DMS153 treated with DMSO at 0.1 percent for 48 hours (cell line): ENCODE data around the gene PIK3R5.
"Not testable (repeated sequence)": the region's sequence is repeated elsewhere in the genome, so short reads cannot be mapped to it uniquely, and the experiment has no call there.

ENCODE experiments used
- DNase-seq: peaks from one replicate; lab custom pipeline; 2025; ENCODE audit not compliant: unreplicated experiment; lab: John Stamatoyannopoulos, UW

PIK3R5 gene

GRCh38 chr17:8985054-8985701 is 19.7 kb upstream of the PIK3R5 start:
- DNase-seq = no peak

DNA sequence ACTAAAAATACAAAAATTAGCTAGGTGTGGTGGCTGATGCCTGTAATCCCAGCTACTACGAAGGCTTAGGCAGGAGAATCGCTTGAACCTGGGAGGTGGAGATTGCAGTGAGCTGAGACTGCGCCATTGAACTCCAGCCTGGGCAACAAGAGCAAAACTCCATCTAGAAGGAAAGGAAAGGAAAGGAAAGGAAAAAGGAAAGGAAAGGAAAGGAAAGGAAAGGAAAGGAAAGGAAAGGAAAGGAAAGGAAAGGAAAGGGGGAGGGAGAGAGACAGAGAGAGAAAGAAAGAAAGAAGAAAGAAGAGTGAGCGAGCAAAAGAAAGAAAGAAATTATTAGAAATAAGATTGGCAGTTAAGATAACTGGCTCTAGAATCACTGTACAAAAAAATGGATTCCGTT is 18.7 kb upstream of the PIK3R5 start:
- not testable (repeated sequence) for DNase-seq

DNA sequence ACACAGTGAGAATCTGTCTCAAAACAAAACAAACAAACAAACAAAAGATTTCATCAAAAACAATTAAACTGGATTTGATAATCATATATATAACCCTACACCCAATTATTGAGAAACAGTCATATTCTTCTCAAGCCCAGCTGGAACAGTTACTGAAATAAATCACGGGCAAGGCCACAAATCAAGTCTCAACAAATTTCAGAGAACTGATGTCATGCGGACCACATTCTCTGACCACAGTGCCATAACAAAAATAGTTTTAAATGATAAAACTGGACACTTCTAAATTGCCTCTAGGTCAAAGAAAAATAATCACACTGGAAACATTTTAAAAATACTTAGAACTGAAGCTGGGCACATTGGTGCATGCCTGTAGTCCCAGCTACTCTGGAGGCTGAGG is 15.9 kb upstream of the PIK3R5 start:
- DNase-seq = no peak

DNA sequence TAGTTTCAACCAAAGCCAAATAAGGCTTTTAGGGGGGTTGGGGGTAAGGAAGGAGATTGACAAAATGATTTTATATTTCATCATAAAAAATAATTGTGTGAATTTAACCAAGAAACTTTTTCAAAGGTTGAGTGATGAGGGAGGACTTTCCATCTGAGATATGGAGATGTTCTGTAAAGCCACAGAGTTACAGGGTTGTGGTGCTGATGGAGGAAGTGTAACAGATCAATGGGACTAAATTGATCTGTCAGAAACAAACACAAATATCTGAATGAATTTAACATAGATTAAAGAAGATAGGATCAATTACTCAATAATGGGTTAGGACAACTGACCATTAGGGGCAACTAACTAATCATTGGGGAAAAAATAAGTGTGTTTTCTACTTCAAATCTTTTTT is 14.2 kb upstream of the PIK3R5 start:
- DNase-seq = no peak

- DNase-seq = no peak
These were observed 11.1 kb upstream of the PIK3R5 start for GRCh38 chr17:8976638-8977037.

DNA sequence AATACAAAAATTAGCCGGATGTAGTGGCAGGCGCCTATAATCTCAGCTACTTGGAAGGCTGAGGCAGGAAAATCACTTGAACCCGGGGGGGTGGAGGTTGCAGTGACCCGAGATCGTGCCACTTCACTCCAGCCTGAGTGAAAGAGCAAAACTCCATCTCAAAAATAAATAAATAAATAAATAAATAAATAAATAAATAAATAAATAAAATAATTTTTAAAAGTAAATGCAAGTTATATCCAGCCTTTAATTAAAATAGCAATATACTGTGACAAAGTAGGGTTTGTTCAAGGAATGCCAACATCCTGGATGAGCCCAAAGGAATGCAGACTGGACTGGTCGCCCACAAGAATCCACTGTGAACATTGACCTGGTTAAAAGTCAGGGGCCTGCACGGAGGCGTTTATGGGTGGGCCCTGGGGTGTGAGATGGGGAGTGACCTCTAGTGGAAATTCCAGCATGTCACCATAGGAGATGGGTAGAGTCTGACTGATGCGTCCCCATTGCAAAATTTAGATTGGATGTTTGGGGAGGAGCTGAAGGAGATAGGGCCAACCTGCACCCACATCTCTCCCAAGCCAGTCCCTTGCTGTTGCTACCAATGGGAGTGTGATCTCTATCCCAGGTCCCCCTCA is 9.7 kb upstream of the PIK3R5 start:
- no peak for DNase-seq

- no peak for DNase-seq
These were observed 4.4 kb upstream of the PIK3R5 start for GRCh38 chr17:8969901-8970300.

DNA sequence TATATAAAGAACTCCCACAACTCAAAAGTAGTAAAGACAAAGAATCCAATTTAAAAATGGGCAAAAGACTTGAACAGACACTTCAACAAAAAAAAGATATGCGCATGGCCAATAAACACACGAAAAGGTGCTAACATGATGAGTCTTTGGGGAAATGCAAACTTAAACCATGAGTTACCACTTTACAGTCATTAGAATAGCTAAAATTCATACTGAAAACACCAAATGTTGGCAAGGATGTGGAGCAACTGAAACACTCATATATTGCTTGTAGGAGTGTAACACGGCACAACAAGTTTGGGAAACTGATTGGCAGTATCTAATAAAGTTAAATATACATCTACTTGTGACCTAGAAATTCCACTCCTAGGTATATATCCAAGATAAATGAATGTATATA is 3.0 kb upstream of the PIK3R5 start:
- DNase-seq = no peak

DNA sequence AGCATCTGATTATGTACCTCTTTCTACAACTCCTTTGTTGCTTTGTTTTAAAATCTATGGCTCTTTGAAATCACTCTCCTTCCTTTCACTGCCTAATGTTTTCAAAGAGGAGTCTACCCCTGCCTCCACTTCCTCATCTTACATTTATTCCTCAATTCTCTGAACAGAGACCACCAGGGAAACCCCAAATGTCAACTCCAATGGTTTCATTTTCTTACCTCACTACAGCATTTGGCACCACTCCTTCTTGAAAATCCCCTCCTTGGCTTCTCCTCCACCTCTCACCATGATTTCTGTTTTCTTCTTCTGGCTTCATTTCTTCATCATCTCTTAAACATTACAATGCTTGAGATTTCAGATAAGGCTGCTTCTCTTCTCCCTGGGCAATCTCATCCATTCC is 2.4 kb upstream of the PIK3R5 start:
- DNase-seq = no peak

DNA sequence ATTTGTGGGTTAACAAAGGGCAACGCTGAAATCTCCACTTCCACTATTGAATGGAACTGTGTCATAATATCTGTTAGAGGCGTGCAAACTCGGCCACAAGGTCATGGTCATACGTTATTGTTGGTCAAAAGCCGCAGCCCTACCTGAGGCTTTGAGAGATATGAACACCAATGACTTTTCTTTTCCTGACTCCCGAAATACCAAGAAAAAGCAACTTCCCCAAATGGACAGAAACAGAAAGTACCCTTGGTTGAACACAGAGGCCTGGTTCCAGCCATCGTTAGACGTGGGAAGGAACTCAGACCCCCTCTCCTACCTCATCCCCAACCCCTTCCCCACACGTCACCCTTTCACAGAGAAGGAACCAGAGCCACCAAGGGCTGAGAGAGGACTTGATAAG is 1.4 kb upstream of the PIK3R5 start:
- no peak for DNase-seq

DNA sequence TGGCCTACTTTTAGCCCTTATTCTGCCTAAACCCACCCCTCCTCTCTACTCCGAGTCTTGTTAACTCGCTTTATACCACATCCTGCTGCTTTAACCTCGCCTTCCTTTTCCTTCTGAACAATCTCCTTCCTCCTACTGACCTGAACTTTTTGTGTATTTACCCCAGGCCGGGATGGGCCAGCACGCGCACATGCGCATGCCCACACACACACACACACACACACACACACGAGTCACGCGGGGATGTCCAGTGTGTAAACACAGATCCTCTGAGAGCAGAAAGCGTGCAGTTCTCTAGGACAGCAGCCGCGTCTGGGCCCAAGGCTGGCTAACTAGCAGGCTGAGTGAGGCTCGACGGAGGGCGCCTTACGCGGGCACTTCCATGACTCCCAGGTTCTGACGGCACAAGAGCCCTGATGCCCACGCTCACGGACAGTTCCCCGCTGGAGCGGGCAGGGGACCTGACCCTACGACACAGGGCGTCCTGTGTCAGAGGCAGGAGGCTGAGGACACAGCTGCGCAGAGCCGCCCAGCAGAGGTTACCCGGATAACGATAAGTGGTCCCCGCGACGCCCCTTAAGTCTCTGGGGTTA is 610 bp downstream of the PIK3R5 start:
- DNase-seq = no peak

GRCh38 chr17:8963647-8964258 is 1.8 kb downstream of the PIK3R5 start:
- DNase-seq = no peak

DNA sequence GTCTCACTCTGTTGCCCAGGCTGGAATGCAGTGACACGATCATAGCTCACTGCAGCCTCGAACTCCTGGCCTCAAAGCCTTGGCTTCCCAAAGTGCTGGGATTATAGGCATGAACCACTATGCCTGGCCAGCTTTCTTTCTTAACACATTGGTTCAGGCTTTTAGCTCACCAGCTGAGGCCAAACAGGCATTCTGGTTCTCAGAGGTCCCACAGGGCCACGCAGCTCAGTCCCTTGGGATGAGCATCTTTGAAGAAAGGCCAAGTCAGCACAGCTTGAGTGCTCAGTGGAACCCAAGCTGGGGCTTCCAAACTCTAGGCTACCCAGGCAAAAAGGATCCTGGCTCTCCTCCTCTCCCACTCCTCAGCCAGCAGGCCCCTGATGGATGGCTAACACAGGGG is 2.5 kb downstream of the PIK3R5 start:
- DNase-seq = no peak

DNA sequence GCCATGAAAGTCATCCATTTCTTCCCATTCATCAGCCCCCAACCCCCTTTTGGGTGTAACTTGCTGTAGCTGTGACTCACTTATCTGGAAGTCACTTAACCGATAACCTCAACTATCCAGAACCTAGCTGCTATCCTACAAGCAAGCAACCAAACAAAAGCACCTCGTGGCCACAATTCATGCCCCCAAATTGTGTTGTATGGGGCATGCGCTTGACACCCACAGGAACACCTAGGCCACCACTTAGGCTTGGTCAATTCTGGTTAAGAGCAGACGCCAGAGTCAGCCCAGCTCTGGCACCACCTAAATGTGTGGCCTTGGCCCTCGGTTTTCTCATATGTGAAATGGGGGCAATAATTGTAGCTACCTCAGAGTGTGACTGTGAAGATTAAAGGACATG is 3.7 kb downstream of the PIK3R5 start:
- no peak for DNase-seq

DNA sequence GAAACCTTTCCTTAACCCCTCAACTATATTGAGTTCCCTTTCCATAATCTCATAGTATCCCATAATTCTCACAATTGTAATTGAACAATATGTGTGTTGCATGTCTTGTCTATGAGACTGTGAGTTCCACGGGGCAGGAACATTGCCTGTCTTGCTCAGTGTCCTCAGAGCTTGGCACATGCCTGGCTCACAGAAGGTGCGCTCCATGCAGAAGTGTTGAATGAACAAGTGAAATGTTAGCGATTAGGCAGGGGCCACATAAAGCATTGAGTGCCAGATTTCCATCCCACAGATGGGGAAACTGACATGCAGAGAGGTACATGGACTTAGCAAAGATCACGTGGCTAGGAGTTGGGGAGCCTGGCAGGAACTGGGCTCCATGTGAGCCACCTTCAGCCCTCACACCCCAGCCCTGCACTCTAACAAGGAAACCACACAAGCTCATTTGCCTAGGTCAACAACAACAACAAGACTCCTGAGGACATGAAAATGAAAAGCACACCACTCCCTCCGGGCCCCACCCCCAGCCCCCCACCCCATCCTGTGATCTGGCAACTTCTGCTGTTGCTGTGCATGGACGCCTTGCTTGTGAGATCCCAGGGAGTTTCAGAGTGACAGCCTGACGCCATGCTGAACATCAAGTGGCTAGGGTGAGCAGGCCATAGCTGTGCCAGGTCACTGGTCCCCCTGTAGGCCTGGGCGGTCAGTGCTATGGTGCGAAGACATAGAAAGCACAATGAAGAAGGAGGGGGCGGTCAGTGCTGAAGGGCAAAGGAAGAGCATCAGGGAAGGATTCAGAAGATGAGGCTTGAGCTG is 5.0 kb downstream of the PIK3R5 start:
- no peak for DNase-seq

GRCh38 chr17:8959312-8959918 is 6.1 kb downstream of the PIK3R5 start:
- DNase-seq = no peak

DNA sequence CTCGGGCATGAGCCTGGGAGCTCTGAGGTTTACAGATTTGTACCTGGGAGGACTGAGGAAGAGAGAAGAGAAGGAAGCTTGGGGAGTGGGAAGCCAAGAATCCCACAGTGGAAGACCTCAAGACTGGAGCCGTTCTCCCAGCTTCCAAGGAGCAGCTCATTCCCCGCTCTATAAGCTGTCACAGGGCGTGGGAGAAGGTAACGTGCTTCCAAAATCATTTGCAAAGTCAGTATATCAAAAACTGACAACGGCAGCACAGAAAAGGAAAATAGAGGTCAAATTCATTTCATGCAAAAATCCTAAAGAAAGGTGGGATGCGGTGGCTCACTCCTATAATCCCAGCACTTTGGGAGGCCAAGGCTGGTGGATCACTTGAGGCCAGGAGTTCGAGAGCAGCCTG is 7.8 kb downstream of the PIK3R5 start:
- no peak for DNase-seq

- no peak for DNase-seq
These were observed 9.0 kb downstream of the PIK3R5 start for GRCh38 chr17:8956465-8956902.

GRCh38 chr17:8955021-8955959 is 10.2 kb downstream of the PIK3R5 start:
- DNase-seq = no peak

- DNase-seq = no peak
These were observed 11.2 kb downstream of the PIK3R5 start for GRCh38 chr17:8954339-8954738.
